Measurements from ENCODE around the gene MYBPH.

Gene MYBPH

GRCh38 chr1:203148579-203148978, 27.0 kb downstream of the MYBPH start:
- no peak for DNase-seq (ENCODE audit: low spot score)

GRCh38 chr1:203148127-203148526, 27.5 kb downstream of the MYBPH start:
- no peak for DNase-seq (ENCODE audit: low spot score)

- no peak for DNase-seq (ENCODE audit: low spot score)
Observed at GRCh38 chr1:203147376-203147775, 28.2 kb downstream of the MYBPH start.

- DNase-seq (ENCODE audit: low spot score): no peak
Observed at GRCh38 chr1:203146537-203146936, 29.1 kb downstream of the MYBPH start.

- DNase-seq (ENCODE audit: low spot score): no peak
Observed at GRCh38 chr1:203146042-203146369, 29.6 kb downstream of the MYBPH start.

- DNase-seq (ENCODE audit: low spot score): no peak
Observed at GRCh38 chr1:203145321-203146041, 30.1 kb downstream of the MYBPH start.

- no peak for DNase-seq (ENCODE audit: low spot score)
Observed at GRCh38 chr1:203144661-203145060, 31.0 kb downstream of the MYBPH start.

GRCh38 chr1:203143641-203144040, 32.0 kb downstream of the MYBPH start:
- no peak for DNase-seq (ENCODE audit: low spot score)

- DNase-seq (ENCODE audit: low spot score): no peak
Observed at GRCh38 chr1:203142684-203143408, 32.8 kb downstream of the MYBPH start.

- DNase-seq (ENCODE audit: low spot score): no peak
Observed at GRCh38 chr1:203142124-203142523, 33.5 kb downstream of the MYBPH start.

- no peak for DNase-seq (ENCODE audit: low spot score)
Observed at GRCh38 chr1:203140743-203141520, 34.7 kb downstream of the MYBPH start.

- no peak for DNase-seq (ENCODE audit: low spot score)
Observed at GRCh38 chr1:203139976-203140475, 35.6 kb downstream of the MYBPH start.

GRCh38 chr1:203138066-203138465, 37.6 kb downstream of the MYBPH start:
- no peak for DNase-seq (ENCODE audit: low spot score)

- DNase-seq (ENCODE audit: low spot score): no peak
Observed at GRCh38 chr1:203137324-203137723, 38.3 kb downstream of the MYBPH start.

GRCh38 chr1:203136409-203137042, 39.1 kb downstream of the MYBPH start:
- DNase-seq (ENCODE audit: low spot score): no peak

- no peak for DNase-seq (ENCODE audit: low spot score)
Observed at GRCh38 chr1:203135636-203136305, 39.9 kb downstream of the MYBPH start.

- DNase-seq (ENCODE audit: low spot score): no peak
Observed at GRCh38 chr1:203133970-203134725, 41.5 kb downstream of the MYBPH start.

- DNase-seq (ENCODE audit: low spot score): no peak
Observed at GRCh38 chr1:203131548-203132200, 44.0 kb downstream of the MYBPH start.

GRCh38 chr1:203130358-203130985, 45.2 kb downstream of the MYBPH start:
- DNase-seq (ENCODE audit: low spot score): no peak

Measured in kidney capillary endothelial cell (primary cell).